Measurements from ENCODE around the gene LTA4H.

LTA4H gene

GRCh38 chr12:96056646-96057455, 21.5 kb upstream of the LTA4H start:
- DNase-seq = no peak

GRCh38 chr12:96054244-96054610, 18.8 kb upstream of the LTA4H start:
- no peak for DNase-seq

- DNase-seq = no peak
Observed at GRCh38 chr12:96053476-96054243, 18.3 kb upstream of the LTA4H start.

- DNase-seq = no peak
Observed at GRCh38 chr12:96051756-96052485, 16.5 kb upstream of the LTA4H start.

- no peak for DNase-seq
Observed at GRCh38 chr12:96050139-96050538, 14.8 kb upstream of the LTA4H start.

GRCh38 chr12:96049101-96049500, 13.7 kb upstream of the LTA4H start:
- no peak for DNase-seq

GRCh38 chr12:96048393-96048969, 13.1 kb upstream of the LTA4H start:
- DNase-seq = no peak

GRCh38 chr12:96047229-96048211, 12.1 kb upstream of the LTA4H start:
- DNase-seq = peak; percentile 43 to 54

GRCh38 chr12:96046543-96047228, 11.3 kb upstream of the LTA4H start:
- no peak for DNase-seq

- DNase-seq = no peak
Observed at GRCh38 chr12:96045566-96045965, 10.2 kb upstream of the LTA4H start.

- DNase-seq = no peak
Observed at GRCh38 chr12:96044943-96045290, 9.5 kb upstream of the LTA4H start.

GRCh38 chr12:96044017-96044942, 8.9 kb upstream of the LTA4H start:
- no peak for DNase-seq

- DNase-seq = no peak
Observed at GRCh38 chr12:96041181-96041580, 5.8 kb upstream of the LTA4H start.

GRCh38 chr12:96040305-96041133, 5.1 kb upstream of the LTA4H start:
- DNase-seq = no peak

GRCh38 chr12:96039516-96039915, 4.1 kb upstream of the LTA4H start:
- no peak for DNase-seq

GRCh38 chr12:96036765-96037455, 1.5 kb upstream of the LTA4H start:
- DNase-seq = no peak

- peak in 1 of 2 experiments; percentile 31 for DNase-seq
Observed at GRCh38 chr12:96034621-96035282, 635 bp downstream of the LTA4H start.
